Adipocyte (in vitro differentiated cells): ENCODE results near the gene PRLH.
"Not testable (repeated sequence)": the region's sequence is repeated elsewhere in the genome, so short reads cannot be mapped to it uniquely, and the experiment has no call there.

ENCODE experiments used
- DNase-seq: peaks from one replicate; pipeline ENCODE4 v3.0.0-alpha.2; 2015; ENCODE audit warnings: low read depth
- H3K27me3 ChIP-seq: replicated peaks from 2 replicates; pipeline ENCODE4 v1.7.0; 2013; ENCODE audit warnings: mild to moderate bottlenecking, low read length, moderate library complexity; ENCODE audit not compliant: control insufficient read depth, insufficient read depth
- H3K36me3 ChIP-seq: 2 replicates; pipeline ENCODE4 v1.7.0; 2013; ENCODE audit warnings: low read length, mild to moderate bottlenecking, moderate library complexity; ENCODE audit not compliant: control insufficient read depth, insufficient read depth, severe bottlenecking
- H3K4me1 ChIP-seq: 2 replicates; pipeline ENCODE4 v1.7.0; 2013; ENCODE audit warnings: mild to moderate bottlenecking, low read length, moderate library complexity; ENCODE audit not compliant: control insufficient read depth, insufficient read depth
- H3K4me3 ChIP-seq: 2 replicates; pipeline ENCODE4 v1.7.0; 2013; ENCODE audit warnings: mild to moderate bottlenecking, low read length, moderate library complexity
- H3K9ac ChIP-seq: 2 replicates; pipeline ENCODE4 v1.7.0; 2013; ENCODE audit warnings: mild to moderate bottlenecking, low read length, moderate library complexity
- H3K9me3 ChIP-seq: 2 replicates; pipeline ENCODE4 v1.7.0; 2013; ENCODE audit warnings: mild to moderate bottlenecking, low read length, moderate library complexity; ENCODE audit not compliant: control insufficient read depth

PRLH gene

DNA sequence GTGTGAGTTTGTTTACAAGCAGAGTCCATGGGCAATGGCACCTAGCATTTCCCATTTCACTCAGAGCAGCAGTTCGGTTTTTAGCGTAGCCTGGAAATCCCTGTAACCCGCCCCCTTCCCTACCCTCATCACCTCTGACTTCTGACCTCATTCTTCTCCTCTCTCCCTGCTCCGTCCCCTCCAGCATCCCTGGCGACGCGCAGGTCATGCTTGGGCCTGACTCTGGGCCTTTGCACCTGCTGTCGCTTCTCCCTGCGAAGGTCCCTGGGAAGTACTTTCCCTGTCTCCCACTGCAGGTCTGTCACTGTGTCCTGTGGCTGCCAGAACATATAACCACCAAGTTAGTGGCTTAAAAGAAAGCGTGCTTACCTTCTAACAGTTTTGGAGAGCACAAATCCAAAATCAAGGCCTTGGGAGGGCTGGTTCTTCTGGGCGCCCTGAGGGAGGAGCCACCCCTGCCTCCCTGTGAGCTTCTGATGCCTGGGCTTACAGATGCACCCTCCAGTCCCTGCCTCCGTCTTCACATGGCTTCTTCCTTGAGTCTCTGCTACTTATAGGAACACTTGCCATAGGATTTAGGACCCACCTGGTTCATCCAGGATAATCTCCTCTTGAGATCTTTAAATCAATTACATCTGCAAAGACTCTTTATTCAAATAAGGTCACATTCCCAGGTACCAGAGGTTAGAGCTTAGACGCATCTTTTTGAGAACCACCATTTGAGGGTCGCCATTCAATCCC lies 32.3 kb downstream of the PRLH start:
- DNase-seq, result no peak
- H3K27me3 ChIP-seq, result no peaks in the 10 kb centered on the region
- H3K36me3 ChIP-seq, result no peaks in the 10 kb centered on the region
- H3K9me3 ChIP-seq, result no peaks in the 10 kb centered on the region
- peaks cover 13% of the 10 kb centered on the region for H3K4me1 ChIP-seq
- no peak overlapping the region for H3K9ac ChIP-seq
- no peak overlapping the region for H3K4me3 ChIP-seq

DNA sequence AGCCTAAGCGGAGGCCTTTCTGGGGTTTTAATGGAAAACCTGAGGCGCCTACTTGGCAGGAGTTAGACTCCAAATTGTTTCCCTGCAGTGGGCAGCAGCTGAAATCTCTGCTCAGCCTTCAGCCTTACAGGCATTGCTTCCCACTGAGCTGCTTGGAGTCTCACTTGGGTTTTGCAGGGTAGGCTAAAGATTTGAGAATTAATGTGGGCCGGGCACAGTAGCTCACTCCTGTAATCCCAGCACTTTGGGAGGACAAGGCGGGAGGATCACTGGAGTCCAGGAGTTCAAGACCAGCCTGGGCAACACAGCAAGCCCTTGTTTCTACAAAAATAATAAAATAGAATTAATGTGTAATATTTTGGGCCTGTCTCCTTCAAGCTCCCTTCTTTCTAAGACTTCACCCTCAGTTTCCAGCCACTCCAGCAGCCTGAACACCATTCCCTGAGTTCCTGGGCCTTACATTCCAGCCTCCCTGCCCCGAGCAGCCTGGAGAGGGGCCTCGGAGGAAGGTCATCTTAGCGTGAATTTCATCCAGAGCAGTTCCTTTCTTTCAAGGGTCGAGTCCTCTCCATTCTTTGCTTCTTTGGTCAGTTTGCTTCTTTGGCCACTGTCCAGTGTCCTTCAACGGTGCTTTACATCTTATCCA lies 33.2 kb downstream of the PRLH start:
- peak overlapping the region; percentile 66 for H3K4me3 ChIP-seq
- H3K9ac ChIP-seq, result peak overlapping the region; percentile 79
- DNase-seq, result no peak
- no peaks in the 10 kb centered on the region for H3K36me3 ChIP-seq
- peaks cover 13% of the 10 kb centered on the region for H3K4me1 ChIP-seq
- no peaks in the 10 kb centered on the region for H3K9me3 ChIP-seq
- no peaks in the 10 kb centered on the region for H3K27me3 ChIP-seq

DNA sequence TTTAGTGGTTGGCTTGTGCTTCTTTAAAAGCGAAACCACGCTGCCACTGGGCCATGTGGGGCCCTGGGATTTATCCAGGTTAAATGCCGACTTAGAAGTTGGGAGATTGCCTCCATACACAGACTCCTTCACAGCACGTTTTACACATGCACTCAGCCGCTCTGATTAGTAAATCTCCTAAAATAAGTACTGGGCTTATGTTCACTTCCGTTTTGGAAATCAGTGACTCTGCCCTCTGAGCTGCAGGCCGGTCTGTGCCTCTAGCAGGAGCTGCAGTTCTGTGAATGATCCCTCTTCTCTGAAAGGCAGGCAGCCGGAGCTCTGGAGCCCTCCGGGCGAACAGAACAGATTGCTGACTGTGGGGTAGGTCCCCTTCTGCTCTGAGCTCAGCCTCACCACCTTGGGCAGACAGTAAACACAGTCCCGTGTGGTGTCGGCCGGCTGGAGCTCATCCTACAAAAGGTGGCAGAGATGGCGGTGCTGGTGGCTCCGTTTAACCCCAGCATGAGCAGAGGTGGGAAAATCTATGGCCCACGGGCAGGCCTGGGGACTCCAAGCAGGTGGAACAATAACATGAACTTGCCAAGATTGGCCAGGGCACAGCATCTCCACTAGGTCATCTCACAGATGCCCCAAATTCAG lies 34.0 kb downstream of the PRLH start:
- H3K9me3 ChIP-seq, result no peaks in the 10 kb centered on the region
- DNase-seq, result peak; percentile 73
- H3K4me3 ChIP-seq, result peak overlapping the region; percentile 66
- no peaks in the 10 kb centered on the region for H3K36me3 ChIP-seq
- H3K27me3 ChIP-seq, result no peaks in the 10 kb centered on the region
- H3K4me1 ChIP-seq, result peaks cover 13% of the 10 kb centered on the region
- H3K9ac ChIP-seq, result peak overlapping the region; percentile 79

DNA sequence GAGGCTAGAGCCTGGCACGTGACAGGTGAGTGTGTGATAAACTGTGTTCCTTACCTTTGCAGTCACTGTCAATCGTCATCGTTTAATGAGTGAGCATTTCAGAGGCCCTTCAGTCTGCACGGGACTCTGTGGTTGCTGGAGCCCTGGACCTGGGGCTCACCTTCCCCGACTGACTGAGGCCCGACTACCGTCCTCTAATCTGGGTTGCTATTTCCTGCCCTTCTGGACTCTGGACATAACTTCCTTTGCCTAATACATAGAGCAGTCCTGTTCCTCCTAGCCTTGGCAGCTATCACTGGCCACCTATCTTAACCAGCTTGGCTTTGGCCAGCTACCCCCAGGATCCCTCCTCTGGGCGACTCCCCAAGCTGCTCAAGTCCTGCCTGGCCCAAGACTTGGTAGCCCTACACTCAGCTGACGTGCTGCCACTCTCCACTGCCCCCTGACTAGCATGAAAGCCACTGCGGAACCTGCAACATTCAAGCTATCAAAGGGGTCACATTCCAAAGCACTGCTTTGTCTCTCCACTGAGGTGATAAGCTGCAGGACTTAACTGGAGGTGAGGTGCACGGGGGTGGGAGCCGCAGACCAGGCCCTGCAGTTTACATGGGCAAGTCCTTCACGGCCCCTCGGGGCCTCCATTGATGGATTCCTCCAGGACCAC lies 35.2 kb downstream of the PRLH start:
- no peaks in the 10 kb centered on the region for H3K36me3 ChIP-seq
- no peak overlapping the region for H3K4me3 ChIP-seq
- no peaks in the 10 kb centered on the region for H3K9me3 ChIP-seq
- no peak overlapping the region for H3K9ac ChIP-seq
- H3K4me1 ChIP-seq, result peaks cover 13% of the 10 kb centered on the region
- no peaks in the 10 kb centered on the region for H3K27me3 ChIP-seq
- no peak for DNase-seq

DNA sequence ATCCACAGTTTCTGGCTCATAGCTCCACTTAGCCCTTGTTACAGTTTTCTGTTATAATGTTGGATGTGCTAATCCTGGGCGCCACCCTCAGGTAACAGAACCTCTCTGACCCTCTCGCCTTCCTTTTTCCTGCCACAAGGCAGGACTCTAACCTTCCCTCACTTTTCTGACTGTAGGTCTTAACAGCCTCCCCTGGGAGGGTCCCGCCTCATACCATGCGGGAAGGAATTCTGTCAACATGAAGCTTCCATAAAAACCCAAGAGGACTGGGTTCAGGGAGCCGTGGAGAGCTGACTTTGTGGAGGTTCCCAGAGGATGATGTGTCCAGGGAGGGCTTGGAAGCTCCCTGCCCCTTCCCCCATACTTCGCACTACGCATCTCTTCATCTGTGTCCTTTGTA lies 36.0 kb downstream of the PRLH start:
- DNase-seq, result no peak
- Histone ChIP-seq H3K9ac (no peak overlapping the region), H3K4me3 (no peak overlapping the region), H3K4me1 (peaks cover 13% of the 10 kb centered on the region), H3K36me3 (no peaks in the 10 kb centered on the region), H3K9me3 (no peaks in the 10 kb centered on the region), H3K27me3 (no peaks in the 10 kb centered on the region)

DNA sequence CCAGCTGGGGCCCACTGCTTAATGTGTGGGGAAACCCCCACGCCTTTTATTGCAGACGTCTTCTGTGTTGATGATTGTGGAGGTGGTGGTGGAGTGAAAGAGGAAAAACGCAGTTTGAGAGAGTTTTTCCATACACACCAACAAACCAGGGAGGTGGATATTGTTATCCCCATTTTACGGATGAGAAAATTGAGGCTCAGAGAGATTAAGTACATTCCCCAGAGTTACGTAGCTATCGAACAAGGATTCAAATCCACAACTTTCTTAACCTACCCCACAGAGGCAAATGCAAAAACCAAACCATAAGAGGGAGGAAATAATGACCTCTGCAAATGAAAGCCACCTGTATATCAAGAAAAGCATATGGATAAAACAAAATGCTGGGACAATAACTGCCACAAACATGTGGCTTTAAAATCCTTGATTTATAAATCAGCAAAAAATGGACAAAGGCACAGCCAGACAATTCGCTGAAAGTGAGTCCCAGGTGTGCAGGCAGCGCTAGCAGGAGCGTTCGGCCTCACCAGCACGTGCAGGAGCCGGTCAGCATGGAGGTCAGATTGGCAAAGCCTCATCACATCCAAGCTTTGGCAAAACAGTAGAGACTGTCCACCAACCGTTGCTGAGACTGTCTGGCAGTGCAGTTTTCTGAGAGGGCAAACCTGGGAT lies 36.8 kb downstream of the PRLH start:
- Histone ChIP-seq H3K9me3 (no peaks in the 10 kb centered on the region), H3K4me1 (peaks cover 13% of the 10 kb centered on the region), H3K9ac (no peak overlapping the region), H3K36me3 (no peaks in the 10 kb centered on the region), H3K4me3 (peak overlapping the region; percentile 15), H3K27me3 (no peaks in the 10 kb centered on the region)
- no peak for DNase-seq

DNA sequence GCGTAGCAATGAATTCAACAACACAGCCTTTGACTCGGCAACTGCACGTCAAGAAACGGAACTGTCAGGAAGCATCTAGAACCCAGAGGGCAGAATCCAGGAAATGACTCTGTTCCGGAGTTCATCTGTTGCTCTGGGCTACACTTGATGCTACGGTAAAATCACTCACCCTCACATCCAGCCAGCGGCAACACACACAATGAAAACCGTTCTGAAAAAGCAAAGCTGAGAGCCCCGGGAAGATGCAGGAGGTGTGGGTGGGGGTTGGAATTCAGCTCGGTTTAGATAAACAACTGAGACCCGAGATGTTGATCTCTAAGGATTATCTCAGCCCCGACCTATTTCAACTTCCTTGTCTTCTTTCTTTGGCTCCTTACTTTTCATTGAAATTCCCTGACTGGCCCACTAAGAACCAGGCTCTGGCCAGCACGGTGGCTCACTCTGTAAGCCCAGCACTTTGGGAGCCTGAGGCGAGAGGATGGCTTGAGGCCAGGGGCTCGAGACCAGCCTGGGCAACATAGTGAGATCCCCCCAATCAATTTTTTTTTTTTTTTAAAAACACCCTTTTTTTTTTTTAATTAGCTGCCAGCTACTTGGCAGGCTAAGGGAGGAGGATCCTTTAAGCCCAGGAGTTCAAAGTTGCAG lies 37.5 kb downstream of the PRLH start:
- H3K4me1 ChIP-seq, result peaks cover 13% of the 10 kb centered on the region
- H3K4me3 ChIP-seq, result peak overlapping the region; percentile 15
- no peak overlapping the region for H3K9ac ChIP-seq
- no peaks in the 10 kb centered on the region for H3K9me3 ChIP-seq
- H3K27me3 ChIP-seq, result no peaks in the 10 kb centered on the region
- no peaks in the 10 kb centered on the region for H3K36me3 ChIP-seq
- DNase-seq, result peak; percentile 62

DNA sequence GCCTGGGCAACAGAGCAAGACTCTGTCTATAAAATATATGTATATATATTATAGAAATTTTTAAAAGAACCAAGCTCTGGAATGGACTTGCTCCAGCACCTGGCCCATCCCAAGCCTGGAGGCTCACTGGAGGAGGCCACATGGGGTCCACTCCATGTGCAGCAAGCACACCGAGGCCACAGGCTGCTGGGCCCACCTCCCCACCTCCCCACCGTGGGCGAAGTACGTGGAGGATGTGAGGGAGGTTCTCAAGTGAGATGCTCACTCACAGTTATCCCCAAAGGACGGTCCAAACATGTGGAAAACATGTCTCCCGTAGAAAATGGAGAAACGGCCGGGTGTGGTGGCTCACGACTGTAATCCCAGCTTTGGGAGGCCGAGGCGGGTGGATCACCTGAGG lies 38.0 kb downstream of the PRLH start:
- no peak overlapping the region for H3K9ac ChIP-seq
- peaks cover 13% of the 10 kb centered on the region for H3K4me1 ChIP-seq
- DNase-seq, result no peak
- H3K27me3 ChIP-seq, result no peaks in the 10 kb centered on the region
- H3K9me3 ChIP-seq, result no peaks in the 10 kb centered on the region
- H3K36me3 ChIP-seq, result no peaks in the 10 kb centered on the region
- no peak overlapping the region for H3K4me3 ChIP-seq

DNA sequence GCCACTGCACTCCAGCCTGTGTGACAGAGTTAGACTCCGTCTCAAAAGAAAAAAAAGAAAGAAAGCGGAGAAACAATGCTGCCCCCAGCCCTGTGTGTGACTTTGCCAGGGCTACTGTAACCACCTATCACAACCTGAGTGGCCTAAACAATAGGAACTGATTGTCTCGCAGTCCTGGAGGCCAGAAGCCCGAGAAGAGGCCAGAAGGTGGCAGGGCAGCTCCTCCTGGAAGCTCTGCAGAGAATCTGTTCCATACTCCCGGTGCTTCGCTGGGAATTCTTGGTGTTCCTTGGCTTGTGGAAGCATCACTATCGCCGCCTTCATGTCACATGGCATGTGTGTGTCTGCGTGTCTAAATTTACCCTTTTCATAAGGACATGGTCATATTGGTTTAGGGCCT lies 38.6 kb downstream of the PRLH start:
- no peak for DNase-seq
- H3K27me3 ChIP-seq, result no peaks in the 10 kb centered on the region
- H3K4me1 ChIP-seq, result peaks cover 9% of the 10 kb centered on the region
- no peak overlapping the region for H3K9ac ChIP-seq
- no peak overlapping the region for H3K4me3 ChIP-seq
- no peaks in the 10 kb centered on the region for H3K9me3 ChIP-seq
- no peaks in the 10 kb centered on the region for H3K36me3 ChIP-seq

DNA sequence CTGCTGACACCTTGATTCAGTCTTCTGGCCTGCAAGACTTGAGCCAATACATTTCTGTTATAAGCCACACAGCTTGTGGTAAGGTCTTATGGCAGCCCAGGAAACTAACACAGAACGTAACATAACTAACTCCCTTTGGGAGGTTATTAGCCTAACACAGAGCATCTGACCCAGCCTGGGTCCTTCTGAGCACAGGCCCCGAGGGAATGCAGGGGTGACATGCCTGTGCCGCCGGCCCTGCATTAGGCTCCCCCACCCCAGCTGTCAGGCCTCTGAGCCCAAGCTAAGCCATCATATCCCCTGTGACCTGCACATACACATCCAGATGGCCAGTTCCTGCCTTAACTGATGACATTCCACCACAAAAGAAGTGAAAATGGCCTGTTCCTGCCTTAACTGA lies 40.1 kb downstream of the PRLH start:
- not testable (repeated sequence) for DNase-seq, H3K9me3 ChIP-seq, H3K4me3 ChIP-seq, H3K4me1 ChIP-seq, H3K27me3 ChIP-seq, H3K36me3 ChIP-seq, H3K9ac ChIP-seq
